D721Med (cell line): Measurements from ENCODE around the gene PCSK6.

Experiments
- DNase-seq: peaks from one replicate; pipeline ENCODE4 v3.0.0; 2011; ENCODE audit warnings: low spot score; ENCODE audit not compliant: insufficient read length
- FAIRE-seq: peaks from 2 replicates; lab custom pipeline; 2011; peaks lifted over from hg19 to GRCh38; lab: Jason Lieb, UNC
- CTCF ChIP-seq: IDR thresholded peaks from 2 replicates; pipeline ENCODE4 v1.5.1; 2012; ENCODE audit warnings: mild to moderate bottlenecking, control low read depth; ENCODE audit not compliant: insufficient read depth; ENCODE audit errors: missing control alignments

Gene PCSK6

DNA sequence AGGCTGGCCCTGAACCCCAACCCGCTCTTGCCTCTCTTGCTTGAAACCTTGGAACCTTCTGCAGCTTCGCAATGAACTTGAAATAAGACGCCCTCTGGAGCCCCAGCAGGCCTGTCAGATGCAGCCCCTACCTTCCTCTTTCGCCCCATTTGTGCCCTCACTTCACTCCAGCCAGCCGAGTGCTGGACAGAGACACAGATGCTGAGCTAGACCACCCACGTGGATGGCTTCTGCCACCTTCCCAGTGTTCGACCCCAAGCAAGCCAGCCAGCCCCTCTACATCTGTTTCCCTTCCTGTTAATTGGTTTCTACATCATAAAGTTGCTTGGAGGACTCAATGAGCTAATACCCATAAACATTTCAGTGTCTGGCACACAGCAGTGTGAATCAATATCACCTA lies 170.7 kb downstream of the PCSK6 start:
- no peak for TF ChIP-seq CTCF
- FAIRE-seq (no peak), DNase-seq (no peak)

DNA sequence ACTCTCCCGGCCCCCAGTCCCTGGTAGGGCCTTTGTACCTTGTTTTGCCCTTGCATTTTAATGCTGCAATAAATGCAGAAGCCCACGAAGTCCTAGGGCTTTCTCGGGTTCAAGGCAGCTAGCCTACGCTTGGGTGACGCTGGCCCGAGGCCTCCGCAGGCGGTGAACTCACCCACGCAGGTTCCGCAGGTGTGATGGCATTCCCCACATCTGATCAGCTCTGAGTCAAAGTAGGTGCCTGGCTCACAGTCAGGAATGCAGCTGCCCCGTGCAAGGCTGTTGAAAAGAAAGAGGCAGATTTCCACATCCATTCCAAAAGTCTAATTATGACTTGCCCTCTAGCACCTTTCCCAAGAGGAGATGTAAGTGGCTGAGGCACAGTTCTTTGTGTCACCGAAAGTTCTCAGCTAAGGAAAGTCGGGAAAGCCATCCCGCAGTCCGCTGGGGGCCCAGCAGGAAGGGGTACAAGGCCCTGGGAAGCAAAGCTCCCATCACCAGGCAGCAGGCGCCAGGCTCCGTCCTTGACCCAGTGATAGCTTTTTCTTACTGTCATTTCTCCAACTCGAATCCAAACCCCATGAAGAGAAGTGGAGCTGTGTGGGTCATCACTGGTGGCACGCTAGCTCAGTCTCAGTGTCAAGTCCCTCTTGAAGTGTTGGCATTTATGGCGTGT lies 171.2 kb downstream of the PCSK6 start:
- no peak for FAIRE-seq
- DNase-seq: no peak
- TF ChIP-seq CTCF: no peak

DNA sequence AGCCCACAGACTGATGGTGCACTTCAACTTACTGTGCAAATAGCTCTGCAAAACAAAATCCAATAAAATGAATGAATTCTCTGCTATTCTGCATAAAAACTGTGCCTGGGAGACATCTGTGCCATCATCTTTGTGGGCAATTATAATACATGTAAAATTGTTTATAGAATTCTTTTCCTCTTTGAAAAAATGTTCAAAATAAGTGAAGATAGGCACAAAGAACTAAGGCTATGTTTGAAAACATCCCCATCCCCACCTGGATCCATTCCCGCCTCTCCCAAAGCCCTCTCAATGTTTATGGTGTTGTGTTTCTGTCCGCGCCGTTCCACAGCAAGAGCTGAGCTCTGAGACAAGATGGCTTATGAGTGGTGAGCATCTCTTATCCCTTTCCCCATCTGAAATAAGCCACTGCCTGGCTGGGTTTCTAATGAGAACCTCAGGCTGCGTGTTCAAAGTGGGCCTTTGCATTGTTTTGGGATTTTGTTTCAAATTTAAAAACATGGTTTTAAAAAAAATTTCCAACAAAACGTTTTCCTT lies 172.1 kb downstream of the PCSK6 start:
- DNase-seq: no peak

GRCh38 chr15:101316529-101316928 lies 173.0 kb downstream of the PCSK6 start:
- DNase-seq: no peak
- no peak for TF ChIP-seq CTCF
- FAIRE-seq: no peak

More for the DNA sequence above, 172.1 kb downstream of the PCSK6 start:
- TF ChIP-seq CTCF: no peak
- FAIRE-seq: no peak

DNA sequence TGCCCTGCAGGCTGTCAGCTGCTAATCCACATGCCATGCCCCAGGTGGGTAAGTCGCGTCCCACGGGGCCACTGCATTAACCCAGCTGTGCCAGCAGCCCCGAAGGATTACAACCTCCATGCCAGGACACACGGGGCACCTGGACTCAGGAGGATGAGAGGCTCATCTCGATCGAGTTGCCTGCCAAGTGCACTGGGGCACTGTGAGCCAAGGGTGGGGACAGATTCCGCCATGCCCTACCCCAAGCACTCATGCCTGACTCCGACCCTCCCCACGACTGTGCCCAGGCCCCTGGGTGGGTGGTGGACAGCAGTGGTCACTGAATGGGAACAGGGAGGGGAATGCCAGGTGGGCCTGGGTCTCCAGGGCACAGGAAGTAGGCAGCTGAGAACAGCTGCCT lies 173.8 kb downstream of the PCSK6 start:
- DNase-seq: no peak
- TF ChIP-seq CTCF: no peak
- FAIRE-seq: no peak

DNA sequence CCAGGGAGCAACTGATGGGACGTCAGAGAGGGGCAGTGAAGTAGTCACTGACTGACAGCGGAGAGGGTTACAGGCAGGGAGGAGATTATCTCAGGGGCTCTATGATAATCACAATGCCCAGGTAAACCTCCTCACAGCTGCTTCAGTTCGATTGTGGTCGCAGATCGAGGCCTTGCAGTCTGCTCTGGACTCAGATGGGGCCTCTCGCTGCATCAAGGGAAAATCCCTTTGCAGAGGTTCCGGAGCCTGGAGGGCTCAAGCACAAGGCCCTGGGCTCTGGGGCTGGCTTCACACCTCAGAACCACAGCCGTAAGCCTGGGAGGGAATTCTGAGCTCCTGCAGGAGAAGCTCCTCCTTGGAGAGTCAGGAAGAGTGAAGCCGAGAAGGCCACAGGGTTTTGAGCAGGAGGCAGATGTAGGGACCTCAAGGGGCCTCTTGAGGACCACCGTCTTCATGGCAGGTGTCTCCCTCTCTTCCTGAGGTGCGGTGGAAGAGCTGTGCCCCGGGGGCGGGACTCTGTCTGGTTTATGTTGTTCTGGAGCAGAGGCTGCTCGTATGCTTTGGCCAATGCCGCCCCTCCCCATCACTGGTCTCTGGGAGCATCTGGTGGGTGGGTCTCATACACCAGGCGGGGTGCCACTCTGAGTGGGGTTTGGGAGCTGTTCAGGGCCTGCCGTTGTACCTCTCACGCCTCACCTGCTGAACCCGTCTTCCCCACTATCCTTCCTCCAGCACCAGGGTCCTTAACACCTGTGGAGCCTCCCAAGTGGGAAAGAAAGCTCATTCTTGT lies 175.0 kb downstream of the PCSK6 start:
- DNase-seq (no peak), FAIRE-seq (no peak)
- TF ChIP-seq CTCF: no peak
